GM03348 (cell line): ENCODE results near the gene HLCS.

Experiments
- DNase-seq: peaks from one replicate; pipeline ENCODE4 v3.0.0; 2012; ENCODE audit warnings: low spot score

Gene HLCS

DNA sequence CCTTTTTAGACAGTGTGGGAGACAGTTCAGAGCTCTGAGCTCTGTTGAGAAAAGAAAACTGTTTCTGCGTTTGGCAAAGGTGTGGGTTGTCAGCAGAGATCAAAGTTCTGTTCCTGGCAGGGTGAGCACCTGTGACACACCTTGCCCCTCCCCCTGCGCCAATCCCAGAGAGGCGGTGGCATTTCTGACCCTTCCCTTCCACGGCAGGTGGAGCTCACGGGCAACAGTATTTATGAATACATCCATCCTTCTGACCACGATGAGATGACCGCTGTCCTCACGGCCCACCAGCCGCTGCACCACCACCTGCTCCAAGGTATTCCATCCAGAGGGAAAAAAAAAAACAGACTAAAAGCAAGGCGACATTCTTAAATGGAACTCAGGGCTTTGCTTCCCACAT, 246.9 kb downstream of the HLCS start:
- DNase-seq, result no peak

DNA sequence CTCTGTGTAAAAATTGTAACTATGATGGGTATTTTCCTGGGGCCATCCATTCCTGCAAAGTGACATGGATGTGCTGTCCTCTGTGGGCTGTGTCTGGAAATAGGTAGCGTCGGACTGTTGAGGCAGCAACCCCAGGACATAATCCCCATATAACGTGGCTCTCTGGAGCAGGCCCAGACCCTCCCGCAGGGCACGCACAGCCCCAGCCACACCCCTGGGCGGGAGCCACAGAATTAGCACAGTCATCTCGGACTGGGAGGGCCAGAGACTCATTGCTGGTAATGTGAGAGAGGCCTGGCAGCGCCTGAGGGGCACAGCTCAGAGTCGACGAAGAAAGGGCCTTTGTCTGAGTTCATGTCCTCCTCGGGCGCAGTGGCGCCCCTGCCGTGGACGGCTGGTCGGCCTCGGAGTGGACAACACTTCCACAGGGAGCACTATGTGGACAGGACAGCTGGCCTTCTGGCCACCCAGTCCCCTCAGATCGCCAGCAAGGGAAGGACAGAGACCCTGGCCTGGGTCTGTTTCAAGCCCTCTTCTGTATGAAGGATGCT, 247.4 kb downstream of the HLCS start:
- no peak for DNase-seq

DNA sequence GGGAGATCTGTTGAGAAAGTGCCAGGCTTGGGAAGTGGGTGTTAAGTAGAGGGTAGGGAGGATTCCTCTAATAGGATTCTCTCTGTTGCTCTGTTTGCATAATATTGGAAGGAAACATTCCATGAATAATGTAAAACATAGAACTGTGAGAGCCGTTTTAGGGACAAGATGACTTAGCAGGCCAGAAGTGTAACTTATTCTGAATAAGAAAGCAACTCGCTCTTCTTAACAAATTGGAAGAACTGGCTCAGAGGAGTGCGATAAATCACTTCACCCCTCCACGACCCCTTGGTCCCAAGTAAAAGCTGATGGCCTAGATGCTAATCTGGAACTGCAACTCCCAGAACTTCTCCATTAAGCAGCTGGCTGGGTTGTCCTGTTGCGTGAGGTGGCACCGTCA, 248.5 kb downstream of the HLCS start:
- no peak for DNase-seq

GRCh38 chr21:36716836-36717235, 249.6 kb downstream of the HLCS start:
- no peak for DNase-seq

DNA sequence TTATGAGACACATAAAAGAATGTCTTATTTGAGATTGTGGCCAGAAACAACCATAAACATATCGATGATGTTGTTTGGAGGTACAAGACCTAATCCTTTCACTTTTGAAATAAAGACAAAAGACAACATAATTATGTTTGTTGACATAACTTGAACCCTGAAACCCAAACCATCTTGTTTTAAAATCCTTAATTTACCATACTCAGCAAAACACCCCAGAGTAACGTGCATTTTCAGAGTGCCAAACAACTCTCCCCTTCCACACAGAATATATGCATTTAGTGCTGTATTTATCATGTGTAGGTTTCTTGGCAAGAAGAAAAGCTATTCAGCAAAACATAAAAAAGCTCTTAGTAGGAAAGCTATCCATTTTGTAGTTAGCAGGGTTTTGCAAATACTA, 250.1 kb downstream of the HLCS start:
- no peak for DNase-seq

- no peak for DNase-seq
Measured at GRCh38 chr21:36713746-36714145, 252.7 kb downstream of the HLCS start.

- DNase-seq, result no peak
Measured at GRCh38 chr21:36710729-36711048, 255.8 kb downstream of the HLCS start.

DNA sequence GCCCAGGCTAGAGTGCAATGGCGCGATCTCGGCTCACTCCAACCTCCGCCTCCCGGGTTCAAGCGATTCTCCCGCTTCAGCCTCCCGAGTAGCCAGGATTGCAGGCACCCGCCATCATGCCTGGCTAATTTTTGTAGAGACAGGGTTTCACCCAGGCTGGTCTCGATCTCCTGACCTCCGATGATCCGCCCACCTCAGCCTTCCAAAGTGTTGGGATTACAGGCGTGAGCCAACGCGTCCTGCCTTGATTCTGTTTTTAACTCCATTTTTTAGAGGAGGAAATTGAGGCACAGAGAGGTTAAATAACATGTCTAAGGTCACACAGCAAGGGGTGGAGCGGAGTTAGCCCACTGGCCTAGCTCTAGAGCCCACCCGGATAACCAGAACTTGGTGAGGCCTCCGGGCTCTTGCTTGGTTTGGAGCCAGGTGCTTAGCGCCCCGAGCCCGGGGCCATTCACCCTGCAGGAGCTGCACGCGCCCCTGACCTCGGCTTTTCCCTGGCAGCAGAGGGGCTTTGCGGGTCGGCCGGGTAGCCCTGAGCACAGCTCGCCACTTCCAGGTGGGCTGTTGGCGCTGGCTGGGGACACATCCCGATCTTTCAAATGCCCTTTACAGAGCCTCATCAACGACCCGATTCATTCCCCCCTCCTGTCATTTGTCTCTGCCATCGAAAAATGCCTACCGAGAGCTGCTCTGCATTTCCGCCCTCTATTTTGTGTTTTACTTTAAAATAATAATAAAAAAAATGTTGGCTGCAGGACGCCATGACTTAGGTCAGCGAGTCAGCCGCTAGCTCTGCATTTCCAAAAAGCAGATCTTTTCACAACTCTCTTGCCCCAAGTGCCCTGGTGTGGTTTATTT, 256.4 kb downstream of the HLCS start:
- no peak for DNase-seq

- no peak for DNase-seq
Measured at GRCh38 chr21:36709030-36709867, 257.2 kb downstream of the HLCS start.

GRCh38 chr21:36708286-36709029, 258.0 kb downstream of the HLCS start:
- DNase-seq, result no peak

- DNase-seq, result no peak
Measured at GRCh38 chr21:36707763-36708285, 258.6 kb downstream of the HLCS start.

GRCh38 chr21:36706951-36707762, 259.3 kb downstream of the HLCS start:
- DNase-seq, result no peak

- no peak for DNase-seq
Measured at GRCh38 chr21:36706482-36706852, 260.0 kb downstream of the HLCS start.

GRCh38 chr21:36705679-36706481, 260.6 kb downstream of the HLCS start:
- DNase-seq, result no peak

DNA sequence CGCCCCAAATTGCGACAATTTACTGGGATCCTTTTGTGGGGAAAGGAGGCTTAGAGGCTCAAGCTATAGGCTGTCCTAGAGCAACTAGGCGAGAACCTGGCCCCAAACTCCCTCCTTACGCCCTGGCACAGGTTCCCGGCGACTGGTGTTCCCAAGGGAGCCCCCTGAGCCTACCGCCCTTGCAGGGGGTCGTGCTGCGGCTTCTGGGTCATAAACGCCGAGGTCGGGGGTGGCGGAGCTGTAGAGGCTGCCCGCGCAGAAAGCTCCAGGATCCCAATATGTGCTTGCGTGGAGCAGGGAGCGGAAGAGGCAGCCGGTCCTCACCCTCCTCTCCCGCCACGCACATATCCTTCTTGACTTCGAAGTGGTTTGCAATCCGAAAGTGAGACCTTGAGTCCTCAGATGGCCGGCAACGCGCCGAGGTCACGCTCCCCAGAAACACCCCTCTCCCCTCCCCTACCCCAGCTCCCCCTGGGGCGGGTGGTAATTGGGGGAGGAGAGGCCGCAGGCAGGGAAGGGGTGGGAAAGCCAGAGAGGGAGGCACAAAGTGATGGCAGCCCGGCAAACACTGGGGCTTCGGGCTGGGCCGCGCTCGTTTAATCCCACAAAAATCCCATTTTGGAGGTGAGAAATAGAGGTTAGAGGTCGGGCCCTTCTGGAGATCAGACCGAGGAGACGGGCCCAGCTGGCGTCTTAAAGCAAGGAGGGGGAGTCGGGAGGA, 261.4 kb downstream of the HLCS start:
- no peak for DNase-seq

DNA sequence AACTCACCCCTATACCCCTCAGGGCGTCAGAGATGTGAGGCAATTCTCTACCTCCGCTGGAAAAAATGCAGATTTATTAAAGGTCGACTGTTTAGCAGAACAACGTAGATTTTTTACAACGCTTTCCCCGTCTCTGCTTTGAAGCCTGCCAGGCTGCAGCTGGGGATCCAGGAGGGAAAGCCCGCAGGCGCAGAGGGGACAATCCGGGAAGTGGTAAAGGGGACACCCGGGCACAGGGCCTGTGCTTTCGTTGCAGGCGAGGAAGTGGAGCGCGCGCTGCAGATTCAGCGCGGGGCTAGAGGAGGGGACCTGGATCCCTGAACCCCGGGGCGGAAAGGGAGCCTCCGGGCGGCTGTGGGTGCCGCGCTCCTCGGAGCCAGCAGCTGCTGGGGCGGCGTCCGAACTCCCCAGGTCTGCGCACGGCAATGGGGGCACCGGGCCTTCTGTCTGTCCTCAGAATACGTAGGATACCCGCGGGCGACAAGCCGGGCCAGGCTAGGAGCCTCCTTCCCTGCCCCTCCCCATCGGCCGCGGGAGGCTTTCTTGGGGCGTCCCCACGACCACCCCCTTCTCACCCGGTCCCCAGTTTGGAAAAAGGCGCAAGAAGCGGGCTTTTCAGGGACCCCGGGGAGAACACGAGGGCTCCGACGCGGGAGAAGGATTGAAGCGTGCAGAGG, 262.1 kb downstream of the HLCS start:
- DNase-seq, result no peak

- no peak for DNase-seq
Measured at GRCh38 chr21:36703626-36704280, 262.7 kb downstream of the HLCS start.

DNA sequence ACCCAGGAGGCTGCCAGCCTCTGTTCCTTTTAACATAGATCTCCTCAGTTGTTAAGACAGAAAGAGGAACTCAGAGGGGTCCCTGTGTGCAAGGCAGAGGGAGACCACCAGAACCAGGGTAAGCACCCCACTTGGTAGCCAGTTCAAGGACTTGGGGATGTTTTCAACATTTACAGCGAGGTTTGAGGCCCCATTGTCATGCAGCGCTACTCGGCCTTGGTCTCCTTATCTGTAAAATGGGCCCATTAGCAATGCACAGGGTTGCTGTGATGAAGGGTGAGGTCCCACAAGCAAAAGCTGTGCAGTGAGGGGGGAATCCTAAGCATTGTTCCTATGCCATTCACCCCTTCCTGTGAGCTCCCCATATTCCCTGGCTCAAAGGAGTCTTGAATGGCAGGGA, 263.3 kb downstream of the HLCS start:
- DNase-seq, result no peak

GRCh38 chr21:36702622-36702968, 263.9 kb downstream of the HLCS start:
- DNase-seq, result no peak
